ACC112 (cell line): ENCODE data around the gene MED27.

Experiments
- H2AFZ ChIP-seq: fragments of 200-600 bp; sonication (generic); one replicate; pipeline ENCODE4 v1.6.0; 2017; ENCODE audit warnings: antibody characterized with exemption, low read length; ENCODE audit not compliant: unreplicated experiment
- H3K27ac ChIP-seq: fragments of 200-600 bp; sonication (generic); 2 replicates; pipeline ENCODE4 v1.5.1; 2014; ENCODE audit warnings: low read depth, mild to moderate bottlenecking, antibody characterized with exemption, low read length, moderate library complexity
- H3K27me3 ChIP-seq: fragments of 200-600 bp; sonication (generic); 2 replicates; pipeline ENCODE4 v1.6.1; 2014; ENCODE audit warnings: mild to moderate bottlenecking, antibody characterized with exemption, low read length, moderate library complexity, mixed read lengths; ENCODE audit not compliant: insufficient read depth
- H3K36me3 ChIP-seq: fragments of 200-600 bp; sonication (generic); 2 replicates; pipeline ENCODE4 v1.6.1; 2016; ENCODE audit warnings: mild to moderate bottlenecking, antibody characterized with exemption, low read length, moderate library complexity, mixed read lengths; ENCODE audit not compliant: insufficient read depth
- H3K4me1 ChIP-seq: fragments of 200-600 bp; sonication (generic); one replicate; pipeline ENCODE4 v1.6.1; 2016; ENCODE audit warnings: low read length, mixed read lengths; ENCODE audit not compliant: insufficient read depth, unreplicated experiment, control insufficient read depth
- H3K4me3 ChIP-seq: fragments of 200-600 bp; sonication (generic); 2 replicates; pipeline ENCODE4 v1.5.1; 2014; ENCODE audit warnings: mild to moderate bottlenecking, low read depth, low read length
- H3K79me2 ChIP-seq: fragments of 200-600 bp; sonication (generic); one replicate; pipeline ENCODE4 v1.6.0; 2016; ENCODE audit warnings: low read length; ENCODE audit not compliant: control insufficient read depth, unreplicated experiment, insufficient read depth

MED27 gene

GRCh38 chr9:131835151-131835910, 244.3 kb downstream of the MED27 start:
- no peaks in the 10 kb centered on the region for H3K79me2 ChIP-seq
- H3K4me1 ChIP-seq = peaks cover 10% of the 10 kb centered on the region
- no peak overlapping the region for H2AFZ ChIP-seq
- no peak overlapping the region for H3K4me3 ChIP-seq
- no peaks in the 10 kb centered on the region for H3K36me3 ChIP-seq
- peaks cover 9% of the 10 kb centered on the region; the same call in 1 of the 2 replicates for H3K27me3 ChIP-seq
- H3K27ac ChIP-seq = no peak overlapping the region

GRCh38 chr9:131834721-131835120, 244.9 kb downstream of the MED27 start:
- peaks cover 4% of the 10 kb centered on the region for H3K4me1 ChIP-seq
- no peak overlapping the region for H3K4me3 ChIP-seq
- no peaks in the 10 kb centered on the region for H3K36me3 ChIP-seq
- no peak overlapping the region for H3K27ac ChIP-seq
- H3K79me2 ChIP-seq = no peaks in the 10 kb centered on the region
- H3K27me3 ChIP-seq = peaks cover 9% of the 10 kb centered on the region; the same call in 1 of the 2 replicates
- H2AFZ ChIP-seq = no peak overlapping the region

GRCh38 chr9:131833906-131834305, 245.8 kb downstream of the MED27 start:
- no peaks in the 10 kb centered on the region for H3K4me1 ChIP-seq
- no peak overlapping the region for H3K27ac ChIP-seq
- H2AFZ ChIP-seq = no peak overlapping the region
- H3K79me2 ChIP-seq = no peaks in the 10 kb centered on the region
- no peaks in the 10 kb centered on the region for H3K36me3 ChIP-seq
- peaks cover 14% of the 10 kb centered on the region; the same call in 1 of the 2 replicates for H3K27me3 ChIP-seq
- no peak overlapping the region for H3K4me3 ChIP-seq

GRCh38 chr9:131833083-131833482, 246.6 kb downstream of the MED27 start:
- Histone ChIP-seq H3K79me2 (no peaks in the 10 kb centered on the region), H3K36me3 (no peaks in the 10 kb centered on the region), H3K27me3 (peaks cover 16% of the 10 kb centered on the region; the same call in 1 of the 2 replicates), H3K4me1 (no peaks in the 10 kb centered on the region), H2AFZ (no peak overlapping the region), H3K4me3 (no peak overlapping the region), H3K27ac (no peak overlapping the region)

- no peaks in the 10 kb centered on the region for H3K79me2 ChIP-seq
Measured at GRCh38 chr9:131831380-131832165, 248.1 kb downstream of the MED27 start.

GRCh38 chr9:131827821-131828369, 251.8 kb downstream of the MED27 start:
- no peak overlapping the region for H3K27ac ChIP-seq
- no peaks in the 10 kb centered on the region for H3K4me1 ChIP-seq
- H3K79me2 ChIP-seq = no peaks in the 10 kb centered on the region
- H3K36me3 ChIP-seq = no peaks in the 10 kb centered on the region
- H3K4me3 ChIP-seq = no peak overlapping the region
- H2AFZ ChIP-seq = no peak overlapping the region
- H3K27me3 ChIP-seq = peaks cover 52% of the 10 kb centered on the region

More at GRCh38 chr9:131831380-131832165, 248.1 kb downstream of the MED27 start:
- no peaks in the 10 kb centered on the region for H3K36me3 ChIP-seq
- H2AFZ ChIP-seq = no peak overlapping the region
- H3K4me1 ChIP-seq = no peaks in the 10 kb centered on the region
- no peak overlapping the region for H3K4me3 ChIP-seq
- no peak overlapping the region for H3K27ac ChIP-seq
- H3K27me3 ChIP-seq = peaks cover 26% of the 10 kb centered on the region

GRCh38 chr9:131826966-131827525, 252.6 kb downstream of the MED27 start:
- no peak overlapping the region for H2AFZ ChIP-seq
- no peak overlapping the region for H3K27ac ChIP-seq
- H3K27me3 ChIP-seq = peaks cover 57% of the 10 kb centered on the region

GRCh38 chr9:131826053-131826452, 253.6 kb downstream of the MED27 start:
- Histone ChIP-seq H3K79me2 (no peaks in the 10 kb centered on the region), H3K4me3 (no peak overlapping the region), H3K27ac (no peak overlapping the region), H3K36me3 (no peaks in the 10 kb centered on the region), H3K4me1 (no peaks in the 10 kb centered on the region), H2AFZ (no peak overlapping the region), H3K27me3 (peaks cover 64% of the 10 kb centered on the region)

More at GRCh38 chr9:131826966-131827525, 252.6 kb downstream of the MED27 start:
- H3K4me3 ChIP-seq = no peak overlapping the region
- no peaks in the 10 kb centered on the region for H3K79me2 ChIP-seq
- H3K4me1 ChIP-seq = no peaks in the 10 kb centered on the region
- H3K36me3 ChIP-seq = no peaks in the 10 kb centered on the region

- Histone ChIP-seq H3K27me3 (peaks cover 74% of the 10 kb centered on the region), H3K27ac (no peak overlapping the region), H3K79me2 (no peaks in the 10 kb centered on the region)
Measured at GRCh38 chr9:131824953-131825495, 254.6 kb downstream of the MED27 start.

GRCh38 chr9:131824155-131824594, 255.5 kb downstream of the MED27 start:
- peaks cover 80% of the 10 kb centered on the region for H3K27me3 ChIP-seq
- no peaks in the 10 kb centered on the region for H3K4me1 ChIP-seq
- no peaks in the 10 kb centered on the region for H3K36me3 ChIP-seq
- H3K4me3 ChIP-seq = no peak overlapping the region
- H2AFZ ChIP-seq = no peak overlapping the region
- H3K79me2 ChIP-seq = no peaks in the 10 kb centered on the region
- H3K27ac ChIP-seq = no peak overlapping the region

More at GRCh38 chr9:131824953-131825495, 254.6 kb downstream of the MED27 start:
- Histone ChIP-seq H3K4me1 (no peaks in the 10 kb centered on the region), H3K4me3 (no peak overlapping the region), H3K36me3 (no peaks in the 10 kb centered on the region), H2AFZ (no peak overlapping the region)
